Cardiac fibroblast (primary cell): ENCODE data around the gene RAVER2.
"Not testable (repeated sequence)": the region's sequence is repeated elsewhere in the genome, so short reads cannot be mapped to it uniquely, and the experiment has no call there.

ENCODE experiments used
- DNase-seq, 2 donors: peaks; one replicate each; pipeline versions ENCODE4 v3.0.0 to v3.0.0-alpha.2; 2010; ENCODE audit warnings: low read depth in 2 of 2
- H3K4me3 ChIP-seq, 2 donors: replicated peaks in 1 of 2; 1 replicate in 1 of 2; 2 replicates in 1 of 2; pipeline ENCODE4 v1.5.1; 2011; ENCODE audit warnings: low read depth in 2 of 2, low read length in 2 of 2, mild to moderate bottlenecking in 2 of 2, moderate library complexity in 1 of 2
- TF ChIP-seq, protein P1 (sequence below): IDR thresholded peaks from one replicate; pipeline ENCODE4 v1.5.1; 2011; ENCODE audit warnings: low read depth, mild to moderate bottlenecking, low read length, inconsistent platforms

The RAVER2 gene

DNA sequence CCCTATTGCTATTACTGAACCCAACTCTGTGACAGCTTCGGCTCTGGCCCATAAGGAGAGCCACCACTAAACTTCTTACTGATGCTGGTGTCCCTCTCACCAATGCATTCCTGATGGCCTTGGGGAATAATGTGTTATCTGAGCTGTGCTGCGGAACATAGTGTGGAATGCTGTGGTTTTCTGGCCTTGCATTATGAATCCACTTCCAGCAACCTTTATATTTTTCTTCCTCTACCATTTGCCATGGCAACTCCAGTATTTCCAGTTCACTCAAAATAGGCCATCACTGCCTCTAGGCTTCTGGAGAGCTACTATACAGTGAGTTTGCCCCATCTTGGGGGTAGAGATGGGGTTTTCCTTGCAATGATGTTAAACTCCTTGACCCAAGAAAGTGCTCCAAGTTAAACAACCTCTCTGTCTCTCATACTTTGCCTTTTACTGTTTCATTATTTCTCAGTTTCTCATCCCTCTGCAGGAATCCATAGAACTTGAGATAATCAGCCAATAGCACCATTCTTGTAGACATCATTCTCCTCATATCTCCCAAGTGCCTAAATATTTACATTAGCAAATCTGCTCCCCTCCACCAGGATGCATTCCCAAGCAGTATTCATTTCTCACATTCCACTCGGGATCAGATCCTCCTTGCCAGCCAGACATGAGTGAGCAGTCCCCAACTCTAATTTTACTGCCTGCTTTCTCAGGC, 11.1 kb upstream of the RAVER2 start:
- H3K4me3 ChIP-seq = no peak overlapping the region
- TF ChIP-seq, protein P1, sequence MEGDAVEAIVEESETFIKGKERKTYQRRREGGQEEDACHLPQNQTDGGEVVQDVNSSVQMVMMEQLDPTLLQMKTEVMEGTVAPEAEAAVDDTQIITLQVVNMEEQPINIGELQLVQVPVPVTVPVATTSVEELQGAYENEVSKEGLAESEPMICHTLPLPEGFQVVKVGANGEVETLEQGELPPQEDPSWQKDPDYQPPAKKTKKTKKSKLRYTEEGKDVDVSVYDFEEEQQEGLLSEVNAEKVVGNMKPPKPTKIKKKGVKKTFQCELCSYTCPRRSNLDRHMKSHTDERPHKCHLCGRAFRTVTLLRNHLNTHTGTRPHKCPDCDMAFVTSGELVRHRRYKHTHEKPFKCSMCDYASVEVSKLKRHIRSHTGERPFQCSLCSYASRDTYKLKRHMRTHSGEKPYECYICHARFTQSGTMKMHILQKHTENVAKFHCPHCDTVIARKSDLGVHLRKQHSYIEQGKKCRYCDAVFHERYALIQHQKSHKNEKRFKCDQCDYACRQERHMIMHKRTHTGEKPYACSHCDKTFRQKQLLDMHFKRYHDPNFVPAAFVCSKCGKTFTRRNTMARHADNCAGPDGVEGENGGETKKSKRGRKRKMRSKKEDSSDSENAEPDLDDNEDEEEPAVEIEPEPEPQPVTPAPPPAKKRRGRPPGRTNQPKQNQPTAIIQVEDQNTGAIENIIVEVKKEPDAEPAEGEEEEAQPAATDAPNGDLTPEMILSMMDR = no peak
- peak; percentile 41 to 51 for DNase-seq

DNA sequence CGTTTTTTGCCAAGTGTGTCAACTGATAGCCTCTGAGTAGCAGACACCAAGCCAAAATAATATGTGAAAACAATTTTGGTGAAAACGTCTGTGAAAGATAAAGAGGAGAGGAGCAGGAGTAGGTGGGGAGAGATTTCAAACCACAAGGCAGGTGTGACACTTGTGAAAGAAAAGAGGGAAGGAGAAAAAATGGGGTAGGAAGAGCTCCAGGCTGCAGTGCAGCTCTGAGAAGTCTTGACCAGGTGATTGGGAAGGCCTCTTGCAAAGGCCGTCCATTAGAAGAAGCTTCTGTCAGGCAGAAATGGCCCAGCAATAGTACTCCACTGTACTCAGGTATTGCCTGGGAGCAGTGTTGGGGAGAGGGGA, 10.6 kb upstream of the RAVER2 start:
- TF ChIP-seq, protein P1 = no peak
- DNase-seq = no peak
- H3K4me3 ChIP-seq = no peak overlapping the region

GRCh38 chr1:64740687-64741086, 4.2 kb upstream of the RAVER2 start:
- DNase-seq, H3K4me3 ChIP-seq: not testable (repeated sequence)

- DNase-seq = no peak
- H3K4me3 ChIP-seq = peak overlapping the region; percentile 74 to 77
- TF ChIP-seq, protein P1 = no peak
Measured at GRCh38 chr1:64743954-64744491, 852 bp upstream of the RAVER2 start.

DNA sequence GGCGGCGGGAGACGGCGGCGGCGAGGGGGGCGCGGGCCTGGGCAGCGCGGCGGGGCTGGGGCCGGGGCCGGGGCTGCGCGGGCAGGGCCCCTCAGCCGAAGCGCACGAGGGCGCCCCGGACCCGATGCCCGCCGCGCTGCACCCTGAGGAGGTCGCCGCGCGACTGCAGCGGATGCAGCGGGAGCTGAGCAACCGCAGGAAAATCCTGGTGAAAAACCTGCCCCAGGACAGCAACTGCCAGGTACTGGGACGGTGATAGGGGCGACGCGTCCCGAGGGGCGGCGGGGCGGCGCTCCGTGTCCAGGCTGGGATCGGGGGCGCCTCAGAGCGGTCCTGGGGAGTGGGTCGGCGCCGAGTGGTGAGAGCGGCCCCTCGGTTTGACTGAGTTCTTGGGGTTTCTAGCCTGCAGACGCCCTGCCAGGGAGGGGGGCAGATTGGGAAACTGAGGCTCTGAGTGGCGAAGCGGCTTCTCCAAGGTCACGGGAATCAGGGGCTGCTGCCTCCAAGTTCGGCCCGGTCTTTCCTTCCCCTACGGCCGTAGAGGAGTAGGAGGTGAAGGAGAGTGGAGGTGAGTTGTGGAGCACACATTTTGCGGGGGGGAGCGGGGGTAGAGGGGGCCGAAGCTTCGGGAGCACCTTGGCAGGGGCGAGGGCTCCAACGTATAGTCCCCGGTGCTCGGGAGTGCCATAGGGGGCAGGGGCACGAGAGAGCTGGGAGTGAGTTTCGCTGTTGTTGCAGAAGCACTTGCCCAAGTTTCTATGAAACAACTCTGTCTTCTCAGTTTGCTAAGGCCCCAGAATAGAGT, 508 bp downstream of the RAVER2 start:
- H3K4me3 ChIP-seq = peak overlapping the region; percentile 74 to 77
- TF ChIP-seq, protein P1 = no peak
- peak; percentile 37 to 58 for DNase-seq

- DNase-seq = no peak
- TF ChIP-seq, protein P1 = no peak
- peak overlapping the region; percentile 74 to 77 for H3K4me3 ChIP-seq
Measured at GRCh38 chr1:64745986-64746940, 1.4 kb downstream of the RAVER2 start.
